GM23338 (cell line): Measurements from ENCODE around the gene PIGU. TPM values are rescaled to one million over a fixed set of nuclear protein-coding genes. Genes with fewer than 3 reads are reported as not detected.

Source experiments
- ATAC-seq: fragments of 200-7000 bp; cut with Tn5 transposase; 3 replicates; pipeline ENCODE4 v1.9.1; 2020
- DNase-seq: peaks from one replicate; pipeline ENCODE4 v3.0.0-alpha.2; 2015; ENCODE audit warnings: low spot score
- H2AFZ ChIP-seq: fragments of 200-600 bp; sonication (generic); 2 replicates; pipeline ENCODE4 v1.8.0; 2016; ENCODE audit warnings: antibody characterized with exemption, mild to moderate bottlenecking, moderate library complexity
- H3F3A ChIP-seq: fragments of 200-600 bp; sonication (generic); replicated peaks from 2 replicates; pipeline ENCODE4 v1.8.0; 2017; ENCODE audit warnings: antibody characterized with exemption, mixed run types, low read depth
- H3K27ac ChIP-seq: fragments of 200-600 bp; sonication (generic); 2 replicates; pipeline ENCODE4 v1.6.1; 2016; ENCODE audit warnings: low read depth
- H3K27me3 ChIP-seq: fragments of 200-600 bp; sonication (generic); 2 replicates; pipeline ENCODE4 v1.8.0; 2016; ENCODE audit warnings: mild to moderate bottlenecking, mixed run types, moderate library complexity; ENCODE audit not compliant: insufficient read depth
- H3K36me3 ChIP-seq: fragments of 200-600 bp; sonication (generic); 2 replicates; pipeline ENCODE4 v1.8.0; 2016; ENCODE audit warnings: mild to moderate bottlenecking; ENCODE audit not compliant: insufficient read depth
- H3K4me1 ChIP-seq: fragments of 200-600 bp; sonication (generic); 2 replicates; pipeline ENCODE4 v1.8.0; 2016; ENCODE audit warnings: mild to moderate bottlenecking, moderate library complexity; ENCODE audit not compliant: insufficient read depth
- H3K4me2 ChIP-seq: fragments of 200-600 bp; sonication (generic); 2 replicates; pipeline ENCODE4 v1.7.1; 2017; ENCODE audit warnings: mixed run types
- H3K4me3 ChIP-seq: fragments of 200-600 bp; sonication (generic); 2 replicates; pipeline ENCODE4 v1.6.1; 2016; ENCODE audit warnings: mixed run types
- H3K79me2 ChIP-seq: fragments of 200-600 bp; sonication (generic); replicated peaks from 2 replicates; pipeline ENCODE4 v1.8.0; 2017; ENCODE audit warnings: mild to moderate bottlenecking; ENCODE audit not compliant: insufficient read depth
- H3K9me2 ChIP-seq: fragments of 200-600 bp; sonication (generic); 2 replicates; pipeline ENCODE4 v1.8.0; 2017; ENCODE audit not compliant: insufficient read depth
- H4K20me1 ChIP-seq: fragments of 200-600 bp; sonication (generic); replicated peaks from 2 replicates; pipeline ENCODE4 v1.8.0; 2017; ENCODE audit warnings: mild to moderate bottlenecking; ENCODE audit not compliant: insufficient read depth
- H3K27ac Mint-ChIP-seq: 2 replicates; pipeline ENCODE4 v1.8.0; 2020; ENCODE audit warnings: inconsistent platforms, mild to moderate bottlenecking, moderate library complexity, mixed read lengths
- H3K27me3 Mint-ChIP-seq: 3 replicates; pipeline ENCODE4 v1.8.0; 2022; ENCODE audit warnings: low read depth, mild to moderate bottlenecking, moderate library complexity, mixed read lengths, inconsistent platforms; ENCODE audit not compliant: insufficient read depth, poor library complexity
- H3K36me3 Mint-ChIP-seq: 3 replicates; pipeline ENCODE4 v1.8.0; 2021; ENCODE audit warnings: low read depth, mild to moderate bottlenecking, inconsistent platforms, moderate library complexity, mixed read lengths
- H3K4me1 Mint-ChIP-seq: 3 replicates; pipeline ENCODE4 v1.8.0; 2020; ENCODE audit warnings: mild to moderate bottlenecking, inconsistent platforms, mixed read lengths
- H3K4me3 Mint-ChIP-seq: 3 replicates; pipeline ENCODE4 v1.8.0; 2021; ENCODE audit warnings: moderate library complexity, mild to moderate bottlenecking, inconsistent platforms, mixed read lengths
- H3K9me3 Mint-ChIP-seq: 3 replicates; pipeline ENCODE4 v1.8.0; 2020; ENCODE audit warnings: moderate library complexity, mild to moderate bottlenecking, inconsistent platforms, mixed read lengths
- CREB1 ChIP-seq: fragments of 250-450 bp; sonication (Bioruptor Pico); IDR thresholded peaks from 2 replicates; pipeline ENCODE4 v1.5.0; 2020; ENCODE audit warnings: low read depth, mild to moderate bottlenecking, moderate library complexity
- CTCF ChIP-seq, 2 experiments: fragments of 200-600 bp in 1 of 2; sonication (generic) in 1 of 2; conservative IDR thresholded peaks; 2 replicates each; pipeline versions ENCODE4 v1.5.1 to v1.6.1; 2016 to 2017; ENCODE audit warnings: antibody characterized with exemption in 2 of 2, low read depth in 2 of 2, mild to moderate bottlenecking in 2 of 2, moderate library complexity in 1 of 2
- ETS1 ChIP-seq: IDR thresholded peaks from 2 replicates; pipeline ENCODE4 v1.6.1; 2016; ENCODE audit warnings: antibody characterized with exemption
- EZH2 ChIP-seq: fragments of 200-600 bp; sonication (generic); IDR thresholded peaks from one replicate; pipeline ENCODE4 v1.8.0; 2017; ENCODE audit warnings: antibody characterized with exemption, mild to moderate bottlenecking, low read depth; ENCODE audit not compliant: unreplicated experiment
- EZH2phosphoT487 ChIP-seq: fragments of 200-600 bp; sonication (generic); IDR thresholded peaks from one replicate; pipeline ENCODE4 v1.8.1; 2018; ENCODE audit warnings: antibody characterized with exemption; ENCODE audit not compliant: unreplicated experiment
- JUNB ChIP-seq: IDR thresholded peaks from one replicate; pipeline ENCODE4 v1.6.1; 2016; ENCODE audit warnings: antibody characterized with exemption; ENCODE audit not compliant: unreplicated experiment
- NANOG ChIP-seq: IDR thresholded peaks from 2 replicates; pipeline ENCODE4 v1.6.1; 2016; ENCODE audit warnings: antibody characterized with exemption, borderline replicate concordance
- POLR2AphosphoS5 ChIP-seq: IDR thresholded peaks from 2 replicates; pipeline ENCODE4 v1.6.1; 2016; ENCODE audit warnings: antibody characterized with exemption, low read depth
- STAT1 ChIP-seq: IDR thresholded peaks from one replicate; pipeline ENCODE4 v1.6.1; 2016; ENCODE audit warnings: antibody characterized with exemption; ENCODE audit not compliant: unreplicated experiment
- ZNF114 ChIP-seq: fragments of 250-450 bp; sonication (Bioruptor Pico); IDR thresholded peaks from 2 replicates; pipeline ENCODE4 v1.5.0; 2020; ENCODE audit warnings: mild to moderate bottlenecking, moderate library complexity
- ZNF331 ChIP-seq: fragments of 250-450 bp; sonication (Bioruptor Pico); IDR thresholded peaks from 2 replicates; pipeline ENCODE4 v1.5.0; 2020; ENCODE audit warnings: low read depth, mild to moderate bottlenecking, moderate library complexity
- ZNF462 ChIP-seq: fragments of 250-450 bp; sonication (Bioruptor Pico); IDR thresholded peaks from 2 replicates; pipeline ENCODE4 v1.5.0; 2020; ENCODE audit warnings: mild to moderate bottlenecking, moderate library complexity
- polyA plus RNA-seq: library from polyadenylated mRNA; unstranded; fragments of >200 nt; fragmentation: Nextera tagmentation; extraction: Ambion mirVana; gene quantifications from 2 replicates; pipeline ENCODE4 v1.2.1, GENCODE V29; 2016
- total RNA-seq: library from RNA; depleted of rRNA; stranded (reverse); fragments of >200 nt; shearing (Covaris generic); gene quantifications from 2 replicates; pipeline ENCODE4 v1.2.3, GENCODE V29; 2014
- TF ChIP-seq, protein P1 (sequence below): IDR thresholded peaks from one replicate; pipeline ENCODE4 v1.6.1; 2018; ENCODE audit warnings: antibody characterized with exemption; ENCODE audit not compliant: unreplicated experiment

Gene PIGU
- total and polyA plus RNA-seq, 2 experiments from 2014 or later, result 24.3 to 28.9 TPM

- no peaks in the 10 kb centered on the region for H3K9me2 ChIP-seq
- H3K36me3 Mint-ChIP-seq, result no peaks in the 10 kb centered on the region
- H3K4me1 Mint-ChIP-seq, result peaks cover 19% of the 10 kb centered on the region
- H4K20me1 ChIP-seq, result 0 out of 2 replicates have a peak, but pooled peaks cover 4% of the 10 kb centered on the region
- H3K4me3 Mint-ChIP-seq, result no peak overlapping the region
- peaks cover 37% of the 10 kb centered on the region for H3K27me3 ChIP-seq
- H2AFZ ChIP-seq, result no peak overlapping the region
- H3K27ac Mint-ChIP-seq, result no peak overlapping the region
- H3K27ac ChIP-seq, result no peak overlapping the region
- no peaks in the 10 kb centered on the region; the same call in 2 of the 3 replicates for H3K9me3 Mint-ChIP-seq
- TF ChIP-seq ZNF331 (CRISPR knock-in tag), result no peak
- TF ChIP-seq CTCF (conservative IDR thresholded peaks at IDR 0.05; ENCODE audit: low read depth in 2 of 2), result no peak
- TF ChIP-seq ZNF462 (CRISPR knock-in tag), result no peak
- no peak for TF ChIP-seq STAT1
- no peak for TF ChIP-seq POLR2AphosphoS5
- no peak for TF ChIP-seq JUNB
- no peak for TF ChIP-seq ZNF114 (CRISPR knock-in tag)
- no peak for TF ChIP-seq NANOG
- TF ChIP-seq EZH2phosphoT487, result no peak
- TF ChIP-seq, protein P1, sequence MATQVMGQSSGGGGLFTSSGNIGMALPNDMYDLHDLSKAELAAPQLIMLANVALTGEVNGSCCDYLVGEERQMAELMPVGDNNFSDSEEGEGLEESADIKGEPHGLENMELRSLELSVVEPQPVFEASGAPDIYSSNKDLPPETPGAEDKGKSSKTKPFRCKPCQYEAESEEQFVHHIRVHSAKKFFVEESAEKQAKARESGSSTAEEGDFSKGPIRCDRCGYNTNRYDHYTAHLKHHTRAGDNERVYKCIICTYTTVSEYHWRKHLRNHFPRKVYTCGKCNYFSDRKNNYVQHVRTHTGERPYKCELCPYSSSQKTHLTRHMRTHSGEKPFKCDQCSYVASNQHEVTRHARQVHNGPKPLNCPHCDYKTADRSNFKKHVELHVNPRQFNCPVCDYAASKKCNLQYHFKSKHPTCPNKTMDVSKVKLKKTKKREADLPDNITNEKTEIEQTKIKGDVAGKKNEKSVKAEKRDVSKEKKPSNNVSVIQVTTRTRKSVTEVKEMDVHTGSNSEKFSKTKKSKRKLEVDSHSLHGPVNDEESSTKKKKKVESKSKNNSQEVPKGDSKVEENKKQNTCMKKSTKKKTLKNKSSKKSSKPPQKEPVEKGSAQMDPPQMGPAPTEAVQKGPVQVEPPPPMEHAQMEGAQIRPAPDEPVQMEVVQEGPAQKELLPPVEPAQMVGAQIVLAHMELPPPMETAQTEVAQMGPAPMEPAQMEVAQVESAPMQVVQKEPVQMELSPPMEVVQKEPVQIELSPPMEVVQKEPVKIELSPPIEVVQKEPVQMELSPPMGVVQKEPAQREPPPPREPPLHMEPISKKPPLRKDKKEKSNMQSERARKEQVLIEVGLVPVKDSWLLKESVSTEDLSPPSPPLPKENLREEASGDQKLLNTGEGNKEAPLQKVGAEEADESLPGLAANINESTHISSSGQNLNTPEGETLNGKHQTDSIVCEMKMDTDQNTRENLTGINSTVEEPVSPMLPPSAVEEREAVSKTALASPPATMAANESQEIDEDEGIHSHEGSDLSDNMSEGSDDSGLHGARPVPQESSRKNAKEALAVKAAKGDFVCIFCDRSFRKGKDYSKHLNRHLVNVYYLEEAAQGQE, result no peak
- no peak for TF ChIP-seq ETS1
- TF ChIP-seq EZH2, result no peak
- no peak for TF ChIP-seq CREB1
- no peaks in the 10 kb centered on the region for H3K36me3 ChIP-seq
- ATAC-seq (no peak), DNase-seq (no peak)
- peaks cover 20% of the 10 kb centered on the region; the same call in 1 of the 2 replicates for H3F3A ChIP-seq
- no peak overlapping the region for H3K4me2 ChIP-seq
- no peak overlapping the region for H3K4me3 ChIP-seq
- peaks cover 17% of the 10 kb centered on the region; the same call in 1 of the 2 replicates for H3K4me1 ChIP-seq
- H3K27me3 Mint-ChIP-seq, result peaks cover 53% of the 10 kb centered on the region
- no peaks in the 10 kb centered on the region for H3K79me2 ChIP-seq
Measured at GRCh38 chr20:34706912-34707784, 30.3 kb upstream of the PIGU start.
